ENCODE measurements around the gene NAPB. TPM values are rescaled to one million over a fixed set of nuclear protein-coding genes. Genes with fewer than 3 reads are reported as not detected.

Gene NAPB
- total and polyA plus RNA-seq, 10 of the 15 experiments (the other 5 are each of a cell fraction or from before 2014, with no cell fraction given): 2.1 to 15.9 (median 7.2) TPM

DNA sequence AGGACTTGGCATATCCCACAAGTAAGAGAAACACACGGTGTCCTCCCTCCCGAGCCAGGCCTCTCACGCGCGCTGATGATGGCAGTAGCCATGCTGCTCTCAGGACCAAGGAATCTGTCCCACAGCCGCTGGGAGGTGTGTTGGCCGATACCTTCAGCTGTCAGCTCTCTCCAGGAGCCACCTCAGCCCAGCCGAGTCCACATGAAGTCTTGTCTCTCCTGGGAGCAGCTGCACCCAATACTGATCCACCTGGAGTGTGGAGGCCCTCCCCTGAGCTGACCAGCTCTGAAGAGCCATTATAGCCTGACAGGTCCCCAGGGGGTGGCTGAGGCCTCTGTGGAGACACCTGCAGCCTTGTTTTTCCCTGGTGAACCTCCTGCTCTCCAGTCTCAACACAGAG, 94.5 kb downstream of the NAPB start (continued):
- TF ChIP-seq BRCA1 (IDR thresholded peaks at IDR 0.05; ENCODE audit: low read depth, low read length): no peak
- no peak for TF ChIP-seq POLR2AphosphoS5 (IDR thresholded peaks at IDR 0.05; ENCODE audit: low read length)
- no peak for TF ChIP-seq HDAC6 (IDR thresholded peaks at IDR 0.05; ENCODE audit: unreplicated experiment)
- no peak for TF ChIP-seq SRF (IDR thresholded peaks at IDR 0.05; ENCODE audit: low read depth in 2 of 2, low read length in 2 of 2)
- TF ChIP-seq RFX5 (IDR thresholded peaks at IDR 0.05; ENCODE audit: low read depth, low read length): no peak
- TF ChIP-seq IRF4 (IDR thresholded peaks at IDR 0.05; ENCODE audit: low read depth, low read length): no peak

DNA sequence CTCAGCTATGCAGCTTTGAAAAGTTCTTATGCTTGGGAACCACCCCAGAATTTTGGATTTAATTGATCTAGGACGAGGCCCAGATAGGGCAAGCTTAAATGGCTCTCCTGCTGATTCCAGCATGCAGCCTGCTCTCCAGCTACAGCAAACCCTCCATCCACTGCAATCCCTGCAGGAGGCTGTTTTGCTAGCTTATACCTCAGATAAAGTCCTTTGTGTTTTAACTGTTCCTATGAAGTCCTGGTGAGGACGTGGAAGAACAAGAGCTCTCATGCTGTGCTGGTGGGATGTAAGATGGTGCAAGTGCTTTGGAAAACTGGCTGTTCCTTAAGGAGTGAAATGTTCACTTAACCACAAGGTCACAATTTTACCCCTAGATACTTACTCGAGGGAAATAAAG, 96.2 kb downstream of the NAPB start:
- intact Hi-C loops (cut with micrococcal nuclease; ENCODE audit: unreplicated experiment): no loop called here
- no peaks in the 10 kb centered on the region for H3K36me3 ChIP-seq (ENCODE audit: control insufficient read depth in 2 of 2, insufficient read depth in 2 of 2, low read length in 1 of 2)
- RAD21 ChIA-PET (ENCODE audit: unreplicated experiment): no interaction called here
- no peak overlapping the region for H3K4me3 ChIP-seq
- TF ChIP-seq POLR2A (IDR thresholded peaks at IDR 0.05; ENCODE audit: low read depth, low read length): no peak
- TF ChIP-seq TBL1XR1 (IDR thresholded peaks at IDR 0.05; ENCODE audit: low read depth, low read length): no peak
- no peak for TF ChIP-seq ESRRA (IDR thresholded peaks at IDR 0.05; ENCODE audit: low read length)
- no peak for TF ChIP-seq CBFB (IDR thresholded peaks at IDR 0.05; ENCODE audit: low read depth)
- TF ChIP-seq SUPT20H (IDR thresholded peaks at IDR 0.05; ENCODE audit: borderline replicate concordance, control insufficient read depth, low read depth, low read length): no peak
- TF ChIP-seq, protein P1, sequence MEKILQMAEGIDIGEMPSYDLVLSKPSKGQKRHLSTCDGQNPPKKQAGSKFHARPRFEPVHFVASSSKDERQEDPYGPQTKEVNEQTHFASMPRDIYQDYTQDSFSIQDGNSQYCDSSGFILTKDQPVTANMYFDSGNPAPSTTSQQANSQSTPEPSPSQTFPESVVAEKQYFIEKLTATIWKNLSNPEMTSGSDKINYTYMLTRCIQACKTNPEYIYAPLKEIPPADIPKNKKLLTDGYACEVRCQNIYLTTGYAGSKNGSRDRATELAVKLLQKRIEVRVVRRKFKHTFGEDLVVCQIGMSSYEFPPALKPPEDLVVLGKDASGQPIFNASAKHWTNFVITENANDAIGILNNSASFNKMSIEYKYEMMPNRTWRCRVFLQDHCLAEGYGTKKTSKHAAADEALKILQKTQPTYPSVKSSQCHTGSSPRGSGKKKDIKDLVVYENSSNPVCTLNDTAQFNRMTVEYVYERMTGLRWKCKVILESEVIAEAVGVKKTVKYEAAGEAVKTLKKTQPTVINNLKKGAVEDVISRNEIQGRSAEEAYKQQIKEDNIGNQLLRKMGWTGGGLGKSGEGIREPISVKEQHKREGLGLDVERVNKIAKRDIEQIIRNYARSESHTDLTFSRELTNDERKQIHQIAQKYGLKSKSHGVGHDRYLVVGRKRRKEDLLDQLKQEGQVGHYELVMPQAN (conservative IDR thresholded peaks at IDR 0.05): no peak
- TF ChIP-seq POU2F2 (IDR thresholded peaks at IDR 0.05; ENCODE audit: borderline replicate concordance, low read depth, low read length): no peak
- no peak for TF ChIP-seq IRF4 (IDR thresholded peaks at IDR 0.05; ENCODE audit: low read depth, low read length)
- TF ChIP-seq LARP7 (IDR thresholded peaks at IDR 0.05): no peak
- TF ChIP-seq WRNIP1 (IDR thresholded peaks at IDR 0.05; ENCODE audit: borderline replicate concordance, low read depth, low read length): no peak
- TF ChIP-seq, protein P2, sequence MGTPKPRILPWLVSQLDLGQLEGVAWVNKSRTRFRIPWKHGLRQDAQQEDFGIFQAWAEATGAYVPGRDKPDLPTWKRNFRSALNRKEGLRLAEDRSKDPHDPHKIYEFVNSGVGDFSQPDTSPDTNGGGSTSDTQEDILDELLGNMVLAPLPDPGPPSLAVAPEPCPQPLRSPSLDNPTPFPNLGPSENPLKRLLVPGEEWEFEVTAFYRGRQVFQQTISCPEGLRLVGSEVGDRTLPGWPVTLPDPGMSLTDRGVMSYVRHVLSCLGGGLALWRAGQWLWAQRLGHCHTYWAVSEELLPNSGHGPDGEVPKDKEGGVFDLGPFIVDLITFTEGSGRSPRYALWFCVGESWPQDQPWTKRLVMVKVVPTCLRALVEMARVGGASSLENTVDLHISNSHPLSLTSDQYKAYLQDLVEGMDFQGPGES (IDR thresholded peaks at IDR 0.05): no peak
- TF ChIP-seq BACH1 (IDR thresholded peaks at IDR 0.05; ENCODE audit: borderline replicate concordance): no peak
- TF ChIP-seq TCF12 (IDR thresholded peaks at IDR 0.05; ENCODE audit: low read depth, low read length): no peak
- POLR2A ChIA-PET: no interaction called here
- H4K20me1 ChIP-seq (ENCODE audit: control insufficient read depth, insufficient read depth): no peaks in the 10 kb centered on the region
- WGBS (ENCODE audit: insufficient coverage, insufficient replicate concordance, low lambda C conversion rate, missing lambda C conversion rate): 5% methylated on average over 3 of the region's 3 CpGs
- no peaks in the 10 kb centered on the region; the same call in 2 of the 3 replicates for H3K9me3 ChIP-seq (replicated peaks; ENCODE audit: control insufficient read depth, insufficient read depth, low read length)
- H3K4me1 ChIP-seq (ENCODE audit: control insufficient read depth, insufficient read depth, low read length): no peaks in the 10 kb centered on the region
- H3K79me2 ChIP-seq (ENCODE audit: control insufficient read depth, insufficient read depth, low read length): no peaks in the 10 kb centered on the region
- H3K4me2 ChIP-seq (ENCODE audit: control insufficient read depth, insufficient read depth): no peak overlapping the region
- DNase-seq (ENCODE audit: low read depth, low spot score) (no peak), FAIRE-seq (no peak), ATAC-seq (no peak)
- H3K9ac ChIP-seq (ENCODE audit: control insufficient read depth, insufficient read depth, low read length): no peak overlapping the region
- SMC1A ChIA-PET (ENCODE audit: uncharacterized antibody, unreplicated experiment): no interaction called here
- BruUV-seq (replicated peaks): no TSS peak
- no peak overlapping the region for H2AFZ ChIP-seq (ENCODE audit: control insufficient read depth, low read depth, low read length)
- CTCF ChIA-PET: no interaction called here
- no peaks in the 10 kb centered on the region for H3K27me3 ChIP-seq (replicated peaks in 1 of 2; ENCODE audit: control insufficient read depth in 2 of 2, insufficient read depth in 2 of 2, low read length in 1 of 2)
- H3K27ac ChIP-seq (ENCODE audit: control insufficient read depth, insufficient read depth): no peak overlapping the region
- in situ Hi-C loops (cut with MboI): no loop called here

Data from GM12878 (cell line).